Left kidney (tissue), 2 donors: ENCODE results near the gene RDH5. TPM values are rescaled to one million over a fixed set of nuclear protein-coding genes. Genes with fewer than 3 reads are reported as not detected.
"Not testable (repeated sequence)": the region's sequence is repeated elsewhere in the genome, so short reads cannot be mapped to it uniquely, and the experiment has no call there.

Experiments
- DNase-seq: peaks from one replicate; pipeline ENCODE4 v3.0.0-alpha.2; 2013
- polyA plus RNA-seq: library from polyadenylated mRNA; unstranded; fragments of 120-200 nt; gene quantifications from one replicate; pipeline ENCODE4 v1.2.1, GENCODE V29; 2013; ENCODE audit not compliant: insufficient read length

RDH5 gene
- polyA plus RNA-seq, 1 donor: 36.1 TPM

DNA sequence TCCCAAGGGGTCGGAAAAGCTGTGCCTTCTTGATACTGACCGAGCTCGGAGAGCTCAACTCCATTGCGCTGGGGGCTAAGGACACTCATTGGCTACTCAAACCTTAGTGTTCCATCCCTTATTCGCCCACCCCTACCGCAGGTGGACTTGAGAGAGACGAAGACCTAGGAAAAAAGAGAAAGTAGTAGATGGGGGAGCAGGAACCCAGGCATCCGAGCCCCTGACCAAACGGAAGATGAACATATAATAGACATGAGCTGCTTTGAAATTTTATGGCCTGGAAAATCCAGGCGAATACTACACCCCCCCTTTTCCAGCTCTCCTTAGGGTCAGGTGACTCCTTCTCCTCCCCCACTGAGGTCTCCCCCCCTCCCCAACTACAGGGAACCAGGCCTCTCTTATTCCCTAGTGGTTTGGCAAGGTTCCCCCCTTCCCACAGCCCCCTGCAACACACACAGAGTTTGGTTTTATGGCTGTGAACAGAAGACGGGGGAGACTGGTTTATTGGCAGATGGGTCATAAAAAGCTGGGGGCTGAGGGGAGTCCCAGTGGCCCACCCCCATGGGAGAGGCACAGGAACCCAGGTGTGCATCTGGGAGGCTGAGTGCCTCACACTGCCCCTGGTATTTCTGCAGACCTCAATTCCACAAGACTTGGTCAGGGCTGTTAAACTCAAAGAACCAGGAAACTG, 24.3 kb downstream of the RDH5 start:
- DNase-seq: no peak

GRCh38 chr12:55745361-55746173, 25.4 kb downstream of the RDH5 start:
- peak; percentile 84 for DNase-seq

DNA sequence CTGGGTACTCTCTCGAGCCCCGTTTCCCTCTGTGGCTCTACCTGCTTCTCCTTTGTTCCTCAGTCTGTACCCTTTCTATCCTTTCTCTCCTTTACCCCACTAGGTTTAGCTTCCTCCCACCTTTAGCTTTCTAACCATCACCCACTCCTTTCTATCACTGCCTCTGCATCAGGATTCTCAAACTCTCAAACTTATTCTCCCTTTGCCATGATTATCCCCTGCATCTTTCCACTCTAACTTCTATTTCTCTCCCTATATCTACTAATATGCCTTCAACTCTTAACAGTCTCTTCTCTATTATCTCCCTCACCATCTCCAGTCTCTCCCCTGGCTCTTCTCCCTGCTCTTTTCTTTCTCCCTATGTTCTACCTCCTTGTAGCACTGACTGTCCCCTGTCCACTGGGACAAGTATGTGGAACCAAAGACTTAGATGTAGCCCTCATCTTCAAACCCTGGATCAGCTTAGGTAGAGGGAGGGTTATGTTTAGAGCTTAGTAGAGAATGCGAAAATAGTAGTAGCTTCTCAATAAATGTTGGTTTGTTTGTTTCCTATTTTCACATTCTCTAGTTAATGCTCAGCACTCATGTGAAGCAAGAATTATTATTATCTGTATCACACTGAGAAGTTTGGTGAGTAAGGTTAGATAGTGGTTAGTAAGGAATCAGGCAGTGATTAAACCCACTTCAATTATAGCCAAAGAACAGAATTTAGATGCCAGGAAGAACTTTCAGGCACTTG, 26.1 kb downstream of the RDH5 start:
- no peak for DNase-seq

GRCh38 chr12:55746913-55747231, 26.7 kb downstream of the RDH5 start:
- no peak for DNase-seq

- DNase-seq: no peak
Measured at GRCh38 chr12:55748230-55748993, 28.2 kb downstream of the RDH5 start.

GRCh38 chr12:55755246-55755645, 35.1 kb downstream of the RDH5 start:
- DNase-seq: no peak

GRCh38 chr12:55757701-55758100, 37.5 kb downstream of the RDH5 start:
- no peak for DNase-seq

DNA sequence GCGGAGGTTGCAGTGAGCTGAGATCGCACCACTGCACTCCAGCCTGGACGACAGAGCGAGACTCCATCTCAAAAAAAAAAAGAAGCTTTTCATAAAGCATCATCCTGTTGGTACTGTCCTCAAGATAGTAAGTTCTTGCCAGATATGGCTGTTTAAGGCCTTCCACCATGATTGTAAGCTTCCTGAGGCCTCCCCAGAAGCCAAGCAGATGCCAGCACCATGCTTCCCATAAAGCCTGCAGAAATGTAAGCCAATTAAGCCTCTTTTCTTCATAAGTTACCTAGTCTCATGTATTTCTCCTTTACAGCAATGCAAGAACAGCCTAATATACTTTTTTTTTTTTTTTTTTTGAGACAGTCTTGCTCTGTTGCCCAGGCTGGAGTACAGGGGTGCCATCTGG, 38.4 kb downstream of the RDH5 start:
- not testable (repeated sequence) for DNase-seq

- DNase-seq: no peak
Measured at GRCh38 chr12:55760663-55761062, 40.5 kb downstream of the RDH5 start.

GRCh38 chr12:55762646-55763045, 42.5 kb downstream of the RDH5 start:
- DNase-seq: no peak

DNA sequence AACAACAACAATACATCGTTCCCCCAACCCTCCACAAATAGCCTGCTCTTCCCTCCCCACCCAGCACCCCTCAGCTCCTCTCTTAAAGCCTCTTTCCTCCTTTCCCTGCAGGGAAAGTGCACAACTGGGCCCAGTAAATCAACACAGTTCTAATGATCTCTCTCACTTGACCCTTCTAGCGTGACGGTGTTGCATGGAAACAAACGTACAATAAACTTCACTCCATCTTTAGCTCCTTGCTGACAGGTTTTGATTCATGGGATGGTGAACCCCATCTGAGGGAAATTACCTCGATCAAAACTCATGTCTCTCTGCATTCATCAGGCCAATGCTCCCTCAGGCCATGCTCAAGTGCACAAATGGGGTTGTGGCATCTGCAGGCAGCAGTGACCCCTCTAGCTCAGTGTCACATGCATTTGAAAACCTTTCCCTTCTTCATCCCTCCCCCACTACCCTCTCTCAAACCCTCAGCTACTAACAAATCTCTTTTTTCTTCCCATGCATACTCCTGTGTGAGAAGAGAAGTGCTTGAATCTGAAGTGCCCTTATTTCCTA, 45.6 kb downstream of the RDH5 start:
- no peak for DNase-seq

GRCh38 chr12:55767156-55767555, 47.0 kb downstream of the RDH5 start:
- no peak for DNase-seq

DNA sequence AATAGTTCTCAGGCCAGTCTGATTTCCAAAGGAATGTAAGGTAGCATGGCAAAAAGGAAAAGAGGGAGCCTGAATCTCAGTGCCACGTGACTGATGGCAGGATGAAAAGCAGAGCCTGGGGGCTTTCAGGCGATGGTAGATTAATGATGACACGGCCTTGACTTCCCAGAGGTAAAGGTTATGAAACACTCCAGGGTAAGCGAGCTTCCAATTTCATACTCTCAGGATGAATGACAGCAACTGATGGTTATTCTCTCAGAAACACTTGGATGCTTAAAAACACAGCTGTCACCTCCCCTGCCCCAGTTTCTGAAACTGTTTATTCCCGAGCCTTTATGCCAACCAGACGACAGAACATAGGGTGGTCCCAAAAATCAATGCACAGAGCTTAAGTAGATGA, 51.5 kb downstream of the RDH5 start:
- DNase-seq: no peak

Other genes starting within 250 kb of the RDH5 start
- gene OR6C68, start 228.0 kb upstream of the RDH5 start, polyA plus RNA-seq: not detected
- not detected for gene OR6C4, start 170.8 kb upstream of the RDH5 start, polyA plus RNA-seq
- gene OR2AP1, start 147.9 kb upstream of the RDH5 start, polyA plus RNA-seq: not detected
- not detected for gene OR10P1, start 83.5 kb upstream of the RDH5 start, polyA plus RNA-seq
- gene ITGA7, start 12.5 kb upstream of the RDH5 start, polyA plus RNA-seq: 35.2 TPM
- gene BLOC1S1, start 4.3 kb upstream of the RDH5 start, polyA plus RNA-seq: 101 TPM
- 592 TPM for gene CD63, start 8.6 kb downstream of the RDH5 start, polyA plus RNA-seq
- 23.0 TPM for gene GDF11, start 22.7 kb downstream of the RDH5 start, polyA plus RNA-seq
- gene SARNP, start 97.3 kb downstream of the RDH5 start, polyA plus RNA-seq: 123 TPM
- 34.6 TPM for gene ORMDL2, start 97.6 kb downstream of the RDH5 start, polyA plus RNA-seq
- 44.0 TPM for gene DNAJC14, start 109.2 kb downstream of the RDH5 start, polyA plus RNA-seq
- gene MMP19, start 122.5 kb downstream of the RDH5 start, polyA plus RNA-seq: 1.5 TPM
- 31.0 TPM for gene PYM1, start 207.5 kb downstream of the RDH5 start, polyA plus RNA-seq
- gene DGKA, start 210.8 kb downstream of the RDH5 start, polyA plus RNA-seq: 26.2 TPM
- gene PMEL, start 245.6 kb downstream of the RDH5 start, polyA plus RNA-seq: 3.9 TPM
- gene CDK2, start 246.4 kb downstream of the RDH5 start, polyA plus RNA-seq: 69.2 TPM